SK-N-MC (cell line): ENCODE data around the gene TBXT.

Experiments used
- DNase-seq: peaks from one replicate; pipeline ENCODE4 v3.0.0-alpha.2; 2011; ENCODE audit warnings: low read depth, low spot score
- H3K27ac ChIP-seq: fragments of 200-600 bp; sonication (generic); 2 replicates; pipeline ENCODE4 v1.5.1; 2016; ENCODE audit warnings: mixed run types
- H3K36me3 ChIP-seq: fragments of 200-600 bp; sonication (generic); 2 replicates; pipeline ENCODE4 v1.6.1; 2017; ENCODE audit warnings: antibody characterized with exemption, low read length, mixed read lengths; ENCODE audit not compliant: insufficient read depth
- H3K4me3 ChIP-seq: fragments of 200-600 bp; sonication (generic); 2 replicates; pipeline ENCODE4 v1.5.1; 2016
- H3K9ac ChIP-seq: fragments of 200-600 bp; sonication (generic); 2 replicates; pipeline ENCODE4 v1.8.0; 2017; ENCODE audit warnings: mixed run types, mixed read lengths; ENCODE audit not compliant: insufficient read length
- H3K9me3 ChIP-seq: fragments of 200-600 bp; sonication (generic); 2 replicates; pipeline ENCODE4 v1.6.1; 2017; ENCODE audit warnings: low read depth, mild to moderate bottlenecking, antibody characterized with exemption, low read length, moderate library complexity, mixed read lengths
- EZH2 ChIP-seq: fragments of 200-600 bp; sonication (generic); IDR thresholded peaks from one replicate; pipeline ENCODE4 v1.6.1; 2017; ENCODE audit warnings: antibody characterized with exemption
- FOXP2 ChIP-seq: optimal IDR thresholded peaks from 2 replicates; pipeline ENCODE3; 2011; ENCODE audit warnings: mild to moderate bottlenecking, moderate library complexity; ENCODE audit not compliant: insufficient read depth; ENCODE audit errors: extremely low read length, control extremely low read depth
- POLR2AphosphoS5 ChIP-seq: IDR thresholded peaks from 2 replicates; pipeline ENCODE4 v1.6.1; 2012; ENCODE audit warnings: mild to moderate bottlenecking, low read depth, low read length, borderline replicate concordance

TBXT gene, protein sequence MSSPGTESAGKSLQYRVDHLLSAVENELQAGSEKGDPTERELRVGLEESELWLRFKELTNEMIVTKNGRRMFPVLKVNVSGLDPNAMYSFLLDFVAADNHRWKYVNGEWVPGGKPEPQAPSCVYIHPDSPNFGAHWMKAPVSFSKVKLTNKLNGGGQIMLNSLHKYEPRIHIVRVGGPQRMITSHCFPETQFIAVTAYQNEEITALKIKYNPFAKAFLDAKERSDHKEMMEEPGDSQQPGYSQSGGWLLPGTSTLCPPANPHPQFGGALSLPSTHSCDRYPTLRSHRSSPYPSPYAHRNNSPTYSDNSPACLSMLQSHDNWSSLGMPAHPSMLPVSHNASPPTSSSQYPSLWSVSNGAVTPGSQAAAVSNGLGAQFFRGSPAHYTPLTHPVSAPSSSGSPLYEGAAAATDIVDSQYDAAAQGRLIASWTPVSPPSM

DNA sequence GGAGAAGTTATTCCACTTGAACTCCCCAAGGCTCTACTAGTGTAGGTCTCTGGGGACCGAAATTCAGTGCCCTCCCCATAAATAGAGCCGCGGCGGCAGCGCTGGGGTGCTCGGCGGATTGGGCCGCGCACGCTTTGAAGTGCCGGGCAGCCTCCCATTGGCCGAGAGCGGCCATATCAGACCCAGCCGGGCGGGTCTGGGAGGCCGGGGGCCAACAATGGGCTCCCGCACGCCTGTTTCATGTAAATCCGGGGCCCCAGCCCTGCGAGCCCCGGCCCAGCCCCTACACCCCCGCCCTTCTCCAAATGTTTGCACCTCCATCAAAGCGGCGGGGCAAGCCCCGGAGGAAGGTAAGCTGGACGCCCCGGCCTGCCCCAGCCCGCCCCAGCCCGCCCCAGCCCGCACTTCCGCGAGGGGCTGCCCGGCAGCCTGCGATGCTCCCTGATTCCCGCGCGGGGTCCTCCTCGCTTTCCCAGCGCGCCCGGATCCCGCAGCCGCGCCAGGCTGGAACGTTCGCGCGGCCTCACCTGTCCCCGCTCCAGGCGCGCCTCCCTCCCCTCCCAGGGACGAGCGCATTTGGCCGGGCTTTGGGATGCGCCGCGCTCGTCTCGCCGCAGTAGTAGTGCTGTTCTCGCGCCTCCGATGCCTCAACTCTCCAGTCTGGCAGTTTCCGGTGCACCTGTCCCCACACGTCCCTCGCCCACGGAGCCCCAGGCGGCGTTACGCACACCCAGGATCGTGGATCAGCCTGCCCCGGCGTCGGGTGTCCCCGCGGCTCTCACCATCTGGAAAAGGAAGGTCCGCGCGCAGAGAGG is at the start of gene TBXT:
TSS of gene TBXT (minus strand) at position 51 of the 815 bp plus-strand sequence. CDS start 260 bp downstream, outside the sequence.
- H3K4me3 ChIP-seq = no peak within 1 kb of the TSS
- H3K36me3 ChIP-seq = no peaks in the 10 kb centered on the region
- H3K27ac ChIP-seq = no peak within 1 kb of the TSS
- DNase-seq = no peak
- no peaks in the 10 kb centered on the region for H3K9me3 ChIP-seq
- no peak within 1 kb of the TSS for H3K9ac ChIP-seq
- no peak for TF ChIP-seq EZH2

DNA sequence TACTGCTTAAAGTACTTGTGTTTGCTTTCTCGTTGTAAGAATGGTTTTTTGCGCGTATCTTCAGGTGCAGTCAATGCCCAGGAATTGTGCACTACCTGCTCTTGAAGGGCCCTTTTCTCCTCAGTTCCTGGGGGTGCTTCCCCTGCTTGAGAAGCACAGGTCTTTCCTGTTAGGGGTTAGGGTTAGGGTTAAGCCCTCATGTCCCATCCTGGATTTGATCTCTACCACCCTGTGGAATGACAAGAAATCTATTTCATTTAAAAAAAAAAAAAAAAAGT is 39.6 kb upstream of the TBXT start:
- H3K4me3 ChIP-seq = no peak overlapping the region
- H3K9me3 ChIP-seq = no peaks in the 10 kb centered on the region
- no peak overlapping the region for H3K9ac ChIP-seq
- TF ChIP-seq EZH2 (no peak), POLR2AphosphoS5 (no peak), FOXP2 (no peak)
- no peak for DNase-seq
- H3K27ac ChIP-seq = no peak overlapping the region
- H3K36me3 ChIP-seq = no peaks in the 10 kb centered on the region

DNA sequence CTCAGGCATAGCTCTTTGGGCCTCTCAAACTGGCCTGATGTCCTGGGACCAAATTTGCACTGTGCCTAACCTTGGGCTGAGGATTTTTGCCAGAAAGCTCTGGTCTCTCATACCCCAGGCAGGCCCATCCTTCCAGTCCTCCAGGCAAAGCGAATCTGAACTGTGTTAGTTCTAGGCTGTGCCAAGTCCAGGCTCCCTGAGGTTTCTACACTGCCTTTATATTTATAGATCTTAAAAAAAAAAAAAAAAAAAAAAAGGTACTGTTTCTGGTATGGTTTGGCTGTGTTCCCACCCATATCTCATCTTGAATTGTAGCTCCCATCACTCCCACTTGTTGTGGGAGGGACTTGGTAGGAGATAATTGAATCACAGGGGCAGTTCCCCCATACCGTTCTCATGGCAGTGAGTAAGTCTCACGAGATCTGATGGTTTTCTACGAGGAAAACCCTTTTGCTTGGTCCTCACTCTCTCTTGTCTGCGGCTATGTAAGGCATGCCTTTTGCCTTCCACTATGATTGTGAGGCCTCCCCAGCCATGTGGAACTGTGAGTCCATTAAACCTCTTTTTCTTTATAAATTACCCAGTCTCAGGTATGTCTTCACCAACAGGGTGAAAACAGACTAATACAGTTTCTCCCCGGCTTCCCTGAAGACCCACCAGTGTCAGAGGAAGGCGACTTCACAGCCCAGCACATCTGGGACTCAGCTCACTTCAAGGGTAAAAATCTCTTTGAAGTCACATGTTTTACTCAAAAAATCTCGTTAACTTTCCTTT is 39.0 kb upstream of the TBXT start:
- DNase-seq = no peak
- Histone ChIP-seq H3K4me3 (no peak overlapping the region), H3K9me3 (no peaks in the 10 kb centered on the region), H3K27ac (no peak overlapping the region), H3K36me3 (no peaks in the 10 kb centered on the region), H3K9ac (no peak overlapping the region)
- TF ChIP-seq FOXP2 (no peak), EZH2 (no peak), POLR2AphosphoS5 (no peak)

DNA sequence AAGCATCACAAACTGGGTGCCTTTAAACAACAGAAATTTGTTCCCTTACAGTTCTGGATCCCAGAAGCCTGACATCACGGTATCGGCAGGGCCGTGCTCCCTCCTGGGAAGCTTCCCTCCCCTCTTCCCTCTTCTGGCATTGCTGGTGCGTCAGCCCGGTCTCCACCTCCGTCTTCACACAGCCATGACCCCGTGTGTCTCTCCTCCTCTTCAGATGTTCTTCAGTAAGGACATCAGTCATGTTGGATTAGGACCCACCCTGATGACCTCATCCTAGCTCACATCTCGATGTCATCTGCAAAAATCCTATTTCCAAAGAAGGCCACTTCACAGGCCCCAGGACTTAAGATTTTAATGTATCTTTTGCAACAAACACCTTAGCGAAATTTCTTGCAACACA is 38.4 kb upstream of the TBXT start:
- Histone ChIP-seq H3K27ac (no peak overlapping the region), H3K9me3 (no peaks in the 10 kb centered on the region), H3K4me3 (no peak overlapping the region), H3K9ac (no peak overlapping the region), H3K36me3 (no peaks in the 10 kb centered on the region)
- TF ChIP-seq POLR2AphosphoS5 (no peak), EZH2 (no peak), FOXP2 (no peak)
- DNase-seq = no peak

DNA sequence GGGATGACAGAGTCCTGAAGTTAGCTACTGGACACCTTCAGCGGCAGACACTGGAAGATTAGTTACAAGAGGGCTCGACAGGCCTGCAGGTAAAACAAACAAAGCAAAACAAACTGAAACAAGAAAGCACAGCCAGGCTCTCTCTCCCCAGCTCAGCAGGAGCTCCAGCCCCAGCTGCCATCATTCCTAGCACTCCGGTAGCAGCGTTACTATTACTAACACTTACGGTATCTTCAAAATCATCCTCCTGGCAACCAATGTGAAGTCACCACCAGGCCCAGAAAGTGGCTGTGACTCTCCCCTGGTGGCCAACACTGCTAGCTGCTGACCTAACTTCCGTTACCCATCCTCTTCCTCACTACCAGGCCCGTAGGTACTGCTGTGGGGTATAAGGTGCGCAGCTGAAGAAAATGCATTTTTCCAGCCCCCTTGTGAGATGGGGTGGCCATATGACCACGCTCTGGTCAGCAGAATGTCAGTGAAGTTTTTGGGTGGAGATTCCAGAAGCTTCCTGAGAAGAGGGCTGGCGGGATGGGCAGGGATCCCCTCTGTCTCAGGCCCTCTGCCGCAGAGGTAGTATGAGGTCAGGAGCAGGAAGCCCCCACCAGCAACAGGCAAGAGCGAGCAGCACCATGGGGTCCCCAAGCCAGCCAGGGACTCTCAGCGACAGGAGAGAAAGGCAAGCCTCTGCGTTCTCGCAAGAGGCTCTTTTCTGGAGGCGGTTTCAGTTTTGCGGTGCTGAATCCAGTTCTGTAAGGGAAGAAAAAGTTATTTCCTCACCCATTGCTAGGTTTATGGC is 37.4 kb upstream of the TBXT start:
- Histone ChIP-seq H3K9ac (no peak overlapping the region), H3K27ac (no peak overlapping the region), H3K9me3 (no peaks in the 10 kb centered on the region), H3K4me3 (no peak overlapping the region), H3K36me3 (no peaks in the 10 kb centered on the region)
- no peak for DNase-seq
- TF ChIP-seq EZH2 (no peak), POLR2AphosphoS5 (no peak), FOXP2 (no peak)

DNA sequence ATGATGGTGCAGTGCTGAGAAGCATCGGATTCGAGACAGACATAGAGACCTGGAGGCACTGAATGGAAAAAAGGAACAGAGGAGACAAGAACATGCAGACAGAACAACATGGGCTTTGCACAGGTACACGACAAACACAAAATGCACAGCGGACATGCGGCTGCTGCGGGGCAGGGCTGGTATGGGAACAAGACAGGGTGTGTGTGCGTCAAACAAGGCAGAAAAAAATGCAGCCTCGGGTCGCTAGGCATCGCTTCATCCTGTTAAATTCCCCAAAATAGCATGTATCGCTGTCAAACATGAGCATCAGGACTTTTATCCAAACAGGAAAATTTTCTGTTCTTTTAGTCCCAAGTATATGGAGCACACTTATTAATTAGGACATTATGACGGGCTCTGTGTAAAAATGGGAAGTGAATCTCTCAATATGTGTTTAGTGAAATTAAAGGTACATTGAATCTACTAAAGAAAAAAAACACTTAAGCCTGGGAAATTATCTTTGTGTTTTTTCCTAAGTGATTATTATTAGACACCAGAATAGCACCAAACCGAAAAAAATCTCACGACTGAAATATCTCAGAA is 36.1 kb upstream of the TBXT start:
- no peak overlapping the region for H3K27ac ChIP-seq
- H3K4me3 ChIP-seq = no peak overlapping the region
- TF ChIP-seq FOXP2 (no peak), POLR2AphosphoS5 (no peak), EZH2 (no peak)
- H3K9me3 ChIP-seq = no peaks in the 10 kb centered on the region
- H3K9ac ChIP-seq = no peak overlapping the region
- DNase-seq = no peak
- H3K36me3 ChIP-seq = no peaks in the 10 kb centered on the region

DNA sequence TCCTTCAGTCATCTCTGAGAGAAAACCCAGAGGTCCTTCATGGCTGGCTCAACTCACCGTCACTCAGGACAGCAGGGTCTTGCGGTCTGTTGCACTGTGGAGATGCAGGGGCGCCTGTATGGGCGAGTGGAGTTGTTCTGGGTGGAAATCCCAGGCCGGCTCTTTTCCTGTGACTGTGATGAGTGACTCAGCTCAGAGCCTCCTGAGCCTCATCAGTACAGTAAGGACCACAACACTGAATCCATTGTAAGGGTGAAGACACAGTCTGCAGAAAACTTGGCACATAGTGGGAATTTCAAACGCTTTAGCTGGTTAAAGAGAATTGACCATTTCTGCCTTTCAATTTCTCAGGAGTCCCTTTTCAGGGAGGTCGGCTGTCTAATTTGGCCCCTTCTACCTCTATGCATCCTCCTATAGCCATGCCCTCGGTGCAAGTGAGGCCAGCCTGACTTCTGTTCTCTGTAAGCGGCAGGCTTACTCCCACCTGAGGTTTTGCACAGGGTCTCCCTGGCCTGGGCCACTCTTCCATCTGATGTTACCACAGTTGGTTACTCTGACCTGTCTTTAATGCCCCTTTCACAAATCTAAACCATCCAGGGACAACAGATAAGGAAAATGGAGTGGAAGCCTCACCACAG is 35.5 kb upstream of the TBXT start:
- no peak for TF ChIP-seq FOXP2
- TF ChIP-seq POLR2AphosphoS5 = no peak
- TF ChIP-seq EZH2 = no peak
- Histone ChIP-seq H3K4me3 (no peak overlapping the region), H3K27ac (no peak overlapping the region)

More for the DNA sequence above, 35.5 kb upstream of the TBXT start:
- no peaks in the 10 kb centered on the region for H3K9me3 ChIP-seq
- no peak for DNase-seq
- H3K9ac ChIP-seq = no peak overlapping the region
- H3K36me3 ChIP-seq = no peaks in the 10 kb centered on the region
